GM10266 (cell line): ENCODE data around the gene EFHC1.

Source experiments
- DNase-seq: peaks from one replicate; pipeline ENCODE4 v3.0.0; 2012; ENCODE audit errors: extremely low spot score
- TF ChIP-seq, protein P1 (sequence below): IDR thresholded peaks from 2 replicates; pipeline ENCODE4 v1.5.1; 2012; ENCODE audit warnings: mild to moderate bottlenecking, low read depth; ENCODE audit not compliant: control insufficient read depth, insufficient read depth; ENCODE audit errors: missing control alignments

EFHC1 gene

DNA sequence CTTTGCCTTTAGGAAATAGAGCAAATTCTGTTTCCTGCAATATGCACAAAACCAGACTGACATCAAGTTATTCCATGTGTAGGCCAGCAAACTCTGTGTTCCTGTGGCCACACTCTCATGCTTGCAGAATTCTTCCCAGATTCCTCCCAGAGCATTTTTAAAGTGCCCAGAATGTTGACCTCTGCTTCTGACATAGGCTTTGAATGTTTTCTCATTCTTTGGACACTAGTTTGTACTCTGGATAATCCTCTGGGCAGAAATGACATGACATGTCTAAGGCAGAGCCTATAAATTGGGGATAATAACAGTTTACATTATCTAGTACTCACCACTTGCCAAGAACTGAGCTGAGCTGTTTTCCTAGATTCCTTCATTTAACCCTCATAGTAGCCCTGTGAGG lies 9.2 kb upstream of the EFHC1 start:
- TF ChIP-seq, protein P1, sequence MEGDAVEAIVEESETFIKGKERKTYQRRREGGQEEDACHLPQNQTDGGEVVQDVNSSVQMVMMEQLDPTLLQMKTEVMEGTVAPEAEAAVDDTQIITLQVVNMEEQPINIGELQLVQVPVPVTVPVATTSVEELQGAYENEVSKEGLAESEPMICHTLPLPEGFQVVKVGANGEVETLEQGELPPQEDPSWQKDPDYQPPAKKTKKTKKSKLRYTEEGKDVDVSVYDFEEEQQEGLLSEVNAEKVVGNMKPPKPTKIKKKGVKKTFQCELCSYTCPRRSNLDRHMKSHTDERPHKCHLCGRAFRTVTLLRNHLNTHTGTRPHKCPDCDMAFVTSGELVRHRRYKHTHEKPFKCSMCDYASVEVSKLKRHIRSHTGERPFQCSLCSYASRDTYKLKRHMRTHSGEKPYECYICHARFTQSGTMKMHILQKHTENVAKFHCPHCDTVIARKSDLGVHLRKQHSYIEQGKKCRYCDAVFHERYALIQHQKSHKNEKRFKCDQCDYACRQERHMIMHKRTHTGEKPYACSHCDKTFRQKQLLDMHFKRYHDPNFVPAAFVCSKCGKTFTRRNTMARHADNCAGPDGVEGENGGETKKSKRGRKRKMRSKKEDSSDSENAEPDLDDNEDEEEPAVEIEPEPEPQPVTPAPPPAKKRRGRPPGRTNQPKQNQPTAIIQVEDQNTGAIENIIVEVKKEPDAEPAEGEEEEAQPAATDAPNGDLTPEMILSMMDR: no peak

DNA sequence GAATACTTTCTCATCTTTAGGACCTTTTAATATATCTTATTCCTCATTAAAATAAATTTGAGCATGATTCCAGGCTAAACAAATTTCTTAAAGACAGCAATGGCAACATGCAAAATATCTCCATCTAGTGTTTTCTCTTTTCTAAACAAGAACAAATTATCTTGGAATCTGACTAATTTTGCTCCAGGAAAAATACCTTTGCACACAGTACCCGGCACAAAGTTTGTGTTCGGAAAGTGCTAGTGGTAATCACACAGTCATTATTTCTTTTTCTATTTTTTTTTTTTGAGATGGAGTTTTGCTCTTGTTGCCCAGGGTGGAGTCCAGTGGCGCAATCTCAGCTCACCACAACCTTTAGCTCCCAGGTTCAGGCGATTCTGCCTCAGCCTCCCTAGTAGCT lies 8.2 kb upstream of the EFHC1 start:
- no peak for DNase-seq

More for the DNA sequence above, 9.2 kb upstream of the EFHC1 start:
- no peak for DNase-seq

DNA sequence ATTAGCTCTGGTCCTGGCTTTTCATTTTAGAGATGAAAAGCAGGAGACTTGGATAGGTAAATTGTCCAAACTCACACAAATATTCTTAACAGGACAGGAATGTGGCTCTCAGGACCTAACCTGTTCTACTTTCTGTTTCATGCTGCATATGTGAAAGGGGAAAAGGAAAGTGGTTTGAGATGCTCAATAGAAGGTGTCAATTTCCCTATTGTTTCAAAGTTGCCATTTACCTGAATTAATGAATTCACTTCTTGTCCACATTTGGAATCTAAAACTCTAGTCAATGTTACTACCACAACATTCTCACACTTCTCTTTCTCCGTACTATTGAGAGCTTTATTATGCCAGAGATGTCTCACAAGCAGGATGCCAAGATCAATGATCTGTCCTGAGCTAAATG lies 4.8 kb upstream of the EFHC1 start:
- TF ChIP-seq, protein P1: no peak
- DNase-seq: no peak

More for the DNA sequence above, 8.2 kb upstream of the EFHC1 start:
- TF ChIP-seq, protein P1: no peak

DNA sequence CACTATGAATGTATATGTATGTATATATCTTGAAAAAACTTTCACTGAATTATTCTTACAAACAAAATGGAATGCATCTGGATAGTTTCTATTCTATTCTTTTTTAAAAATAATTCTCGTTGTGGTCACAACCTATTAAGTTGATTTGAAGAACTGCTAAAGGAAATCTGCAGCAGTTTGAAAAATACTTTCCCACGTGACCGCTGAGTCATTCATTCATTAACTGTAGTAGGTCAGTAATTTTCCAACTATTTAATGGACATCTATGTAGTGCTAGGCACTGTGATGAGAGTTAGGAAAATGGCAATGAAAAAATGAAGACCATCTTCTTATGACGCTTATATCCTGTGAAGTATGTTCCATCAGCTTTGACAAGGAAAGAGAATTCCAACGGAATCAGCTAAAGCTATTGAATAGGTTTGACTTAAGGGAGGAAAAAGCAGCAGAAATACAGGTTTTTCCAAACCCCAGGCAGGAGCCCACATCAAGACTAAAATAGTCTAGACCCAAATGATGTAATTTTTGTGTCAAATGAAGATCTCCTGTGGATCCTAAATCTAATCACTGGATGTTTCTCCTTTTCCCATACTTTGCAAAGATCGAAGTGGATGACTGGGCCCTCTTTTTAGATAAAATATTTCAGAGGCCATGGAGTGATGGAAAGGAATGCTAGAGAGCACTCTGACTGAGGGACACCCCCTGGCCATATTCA lies 4.1 kb upstream of the EFHC1 start:
- no peak for DNase-seq
- TF ChIP-seq, protein P1: no peak

DNA sequence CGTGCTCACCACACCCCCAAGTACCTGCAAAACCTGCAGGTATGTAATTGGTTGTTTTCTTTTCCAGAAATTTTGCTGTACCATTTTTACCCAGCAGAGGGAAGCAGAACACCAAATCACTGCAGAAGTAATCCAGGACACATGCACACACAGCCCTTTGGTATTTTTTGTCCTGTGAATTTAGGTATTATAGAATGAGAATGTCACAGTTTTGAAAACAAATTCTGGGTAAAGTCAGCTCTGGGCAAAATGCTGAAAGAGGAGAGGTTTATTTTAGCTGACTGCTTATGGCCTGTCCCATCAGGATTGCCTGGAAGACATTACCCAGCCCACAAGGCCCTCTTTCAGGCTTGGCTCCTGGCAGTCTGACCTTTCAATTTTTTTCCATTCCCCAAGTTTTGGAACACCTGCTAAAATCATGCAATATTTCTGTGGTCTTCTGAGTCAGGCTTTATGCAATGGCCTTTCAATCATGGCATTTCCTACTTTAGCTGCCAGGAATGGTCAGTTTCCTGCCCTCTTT lies 3.5 kb upstream of the EFHC1 start:
- TF ChIP-seq, protein P1: peak; percentile 77
- peak; percentile 60 for DNase-seq

DNA sequence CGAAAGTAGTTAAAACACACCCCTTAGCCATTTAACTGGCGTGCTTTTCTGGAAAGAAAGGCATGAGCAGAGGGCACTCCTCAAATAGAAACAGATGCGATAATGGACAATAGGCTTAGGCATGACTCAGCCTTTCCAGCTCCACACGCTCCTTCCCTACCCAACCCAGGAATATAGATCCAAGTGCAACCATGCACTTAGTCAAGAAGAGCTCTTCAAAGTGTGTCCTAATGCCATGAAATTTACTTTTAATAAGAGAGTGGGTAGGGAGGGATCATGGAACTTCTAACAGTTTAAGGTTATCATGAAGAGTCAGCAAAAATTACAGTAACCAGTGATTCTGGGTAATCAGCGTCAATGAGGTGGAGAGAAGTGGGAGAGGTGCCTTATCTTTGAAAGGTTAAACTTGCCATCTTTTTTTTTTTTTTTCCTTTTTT lies 2.4 kb upstream of the EFHC1 start:
- TF ChIP-seq, protein P1: no peak
- DNase-seq: no peak

DNA sequence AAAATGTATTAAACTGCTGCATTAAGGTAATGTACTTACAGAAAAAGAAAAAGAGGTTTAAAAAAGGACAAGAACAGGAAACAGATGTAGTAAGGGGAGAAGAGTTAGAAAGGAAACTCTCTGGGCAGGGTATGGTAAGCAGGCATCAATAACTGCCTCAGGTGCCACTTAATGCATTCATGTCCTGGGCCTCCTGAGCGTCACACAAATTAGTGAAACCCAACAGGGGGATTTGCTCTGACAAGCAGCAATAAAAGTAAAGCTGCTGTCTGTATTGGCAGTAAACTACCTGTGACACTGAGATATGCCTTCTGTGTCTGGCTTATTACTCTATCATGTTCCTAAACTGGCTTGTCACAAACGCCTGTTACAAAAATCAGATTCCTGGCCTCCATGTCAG lies 1.5 kb upstream of the EFHC1 start:
- no peak for DNase-seq
- TF ChIP-seq, protein P1: no peak
